Measurements from ENCODE around the gene OPCML. TPM values are rescaled to one million over a fixed set of nuclear protein-coding genes. Genes with fewer than 3 reads are reported as not detected.

The OPCML gene
- total and polyA plus RNA-seq, 2 experiments from 2014 or later = 1.2 to 4.4 TPM

- H3K36me3 Mint-ChIP-seq (ENCODE audit: low read depth) = no peaks in the 10 kb centered on the region
- H3K27me3 Mint-ChIP-seq (ENCODE audit: insufficient read depth, low read depth, poor library complexity) = peaks cover 1% of the 10 kb centered on the region
- Histone ChIP-seq H3K27me3 (ENCODE audit: insufficient read depth) (no peaks in the 10 kb centered on the region), H3K36me3 (ENCODE audit: insufficient read depth) (no peaks in the 10 kb centered on the region), H3K4me3 (no peak overlapping the region), H4K20me1 (replicated peaks; ENCODE audit: insufficient read depth) (no peaks in the 10 kb centered on the region), H2AFZ (0 out of 2 replicates have a peak overlapping the region, but pooled peaks have one; percentile 16), H3K79me2 (replicated peaks; ENCODE audit: insufficient read depth) (no peaks in the 10 kb centered on the region), H3K27ac (ENCODE audit: low read depth) (no peak overlapping the region), H3K9me2 (ENCODE audit: insufficient read depth) (peaks cover 3% of the 10 kb centered on the region; the same call in 1 of the 2 replicates), H3K4me1 (ENCODE audit: insufficient read depth) (peaks cover 27% of the 10 kb centered on the region), H3F3A (replicated peaks; ENCODE audit: low read depth) (no peaks in the 10 kb centered on the region), H3K4me2 (peak overlapping the region; percentile 5; the same call in 1 of the 2 replicates)
- no peaks in the 10 kb centered on the region for H3K9me3 Mint-ChIP-seq
- no peak overlapping the region for H3K27ac Mint-ChIP-seq
- ATAC-seq = peak; percentile 89
- DNase-seq (ENCODE audit: low spot score) = peak; percentile 64
- TF ChIP-seq ZNF114 (CRISPR knock-in tag; IDR thresholded peaks at IDR 0.05) (no peak), NANOG (IDR thresholded peaks at IDR 0.05; ENCODE audit: borderline replicate concordance) (no peak), CREB1 (CRISPR knock-in tag; IDR thresholded peaks at IDR 0.05; ENCODE audit: low read depth) (peak; percentile 69)
- TF ChIP-seq, protein P1, sequence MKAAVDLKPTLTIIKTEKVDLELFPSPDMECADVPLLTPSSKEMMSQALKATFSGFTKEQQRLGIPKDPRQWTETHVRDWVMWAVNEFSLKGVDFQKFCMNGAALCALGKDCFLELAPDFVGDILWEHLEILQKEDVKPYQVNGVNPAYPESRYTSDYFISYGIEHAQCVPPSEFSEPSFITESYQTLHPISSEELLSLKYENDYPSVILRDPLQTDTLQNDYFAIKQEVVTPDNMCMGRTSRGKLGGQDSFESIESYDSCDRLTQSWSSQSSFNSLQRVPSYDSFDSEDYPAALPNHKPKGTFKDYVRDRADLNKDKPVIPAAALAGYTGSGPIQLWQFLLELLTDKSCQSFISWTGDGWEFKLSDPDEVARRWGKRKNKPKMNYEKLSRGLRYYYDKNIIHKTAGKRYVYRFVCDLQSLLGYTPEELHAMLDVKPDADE (IDR thresholded peaks at IDR 0.05) = no peak
- no peak overlapping the region for H3K4me3 Mint-ChIP-seq
- peaks cover 21% of the 10 kb centered on the region for H3K4me1 Mint-ChIP-seq
Observed at GRCh38 chr11:132405728-132406127, 1126.6 kb downstream of the OPCML start.

DNA sequence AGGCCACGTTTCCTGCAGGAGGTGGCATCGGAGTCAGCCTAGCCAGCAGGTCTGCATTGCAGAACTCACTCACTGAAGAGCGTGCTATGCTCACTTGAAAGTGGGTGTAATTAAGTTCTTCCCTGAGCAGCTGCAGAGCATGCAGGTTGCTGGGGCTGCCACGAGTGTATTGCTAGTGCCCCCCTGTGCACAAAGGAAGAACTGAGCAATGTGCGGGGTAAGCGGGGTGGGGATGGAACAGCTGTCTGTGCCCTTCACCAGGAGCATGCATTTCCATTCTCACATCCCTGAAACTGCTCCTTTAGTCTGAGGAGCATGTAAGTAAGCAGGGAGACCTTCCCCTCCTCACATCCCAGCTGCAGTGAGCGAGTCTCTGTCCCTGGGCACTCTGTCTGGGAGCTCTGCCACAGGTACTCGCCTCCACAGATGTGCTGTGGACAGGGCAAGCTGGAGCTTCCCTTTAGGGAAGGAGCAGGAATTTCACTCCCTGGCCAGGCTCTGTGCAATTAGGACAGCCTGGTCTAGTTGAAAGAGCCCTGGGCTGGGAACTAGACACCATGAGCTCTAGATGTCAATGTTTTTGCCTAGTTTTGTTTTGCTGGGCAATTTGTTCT lies 1130.1 kb downstream of the OPCML start:
- TF ChIP-seq CTCF (conservative IDR thresholded peaks at IDR 0.05; ENCODE audit: low read depth in 2 of 2) (peak; percentile 62 to 89), JUNB (IDR thresholded peaks at IDR 0.05; ENCODE audit: unreplicated experiment) (no peak), CREB1 (CRISPR knock-in tag; IDR thresholded peaks at IDR 0.05; ENCODE audit: low read depth) (no peak)
- TF ChIP-seq, protein P2, sequence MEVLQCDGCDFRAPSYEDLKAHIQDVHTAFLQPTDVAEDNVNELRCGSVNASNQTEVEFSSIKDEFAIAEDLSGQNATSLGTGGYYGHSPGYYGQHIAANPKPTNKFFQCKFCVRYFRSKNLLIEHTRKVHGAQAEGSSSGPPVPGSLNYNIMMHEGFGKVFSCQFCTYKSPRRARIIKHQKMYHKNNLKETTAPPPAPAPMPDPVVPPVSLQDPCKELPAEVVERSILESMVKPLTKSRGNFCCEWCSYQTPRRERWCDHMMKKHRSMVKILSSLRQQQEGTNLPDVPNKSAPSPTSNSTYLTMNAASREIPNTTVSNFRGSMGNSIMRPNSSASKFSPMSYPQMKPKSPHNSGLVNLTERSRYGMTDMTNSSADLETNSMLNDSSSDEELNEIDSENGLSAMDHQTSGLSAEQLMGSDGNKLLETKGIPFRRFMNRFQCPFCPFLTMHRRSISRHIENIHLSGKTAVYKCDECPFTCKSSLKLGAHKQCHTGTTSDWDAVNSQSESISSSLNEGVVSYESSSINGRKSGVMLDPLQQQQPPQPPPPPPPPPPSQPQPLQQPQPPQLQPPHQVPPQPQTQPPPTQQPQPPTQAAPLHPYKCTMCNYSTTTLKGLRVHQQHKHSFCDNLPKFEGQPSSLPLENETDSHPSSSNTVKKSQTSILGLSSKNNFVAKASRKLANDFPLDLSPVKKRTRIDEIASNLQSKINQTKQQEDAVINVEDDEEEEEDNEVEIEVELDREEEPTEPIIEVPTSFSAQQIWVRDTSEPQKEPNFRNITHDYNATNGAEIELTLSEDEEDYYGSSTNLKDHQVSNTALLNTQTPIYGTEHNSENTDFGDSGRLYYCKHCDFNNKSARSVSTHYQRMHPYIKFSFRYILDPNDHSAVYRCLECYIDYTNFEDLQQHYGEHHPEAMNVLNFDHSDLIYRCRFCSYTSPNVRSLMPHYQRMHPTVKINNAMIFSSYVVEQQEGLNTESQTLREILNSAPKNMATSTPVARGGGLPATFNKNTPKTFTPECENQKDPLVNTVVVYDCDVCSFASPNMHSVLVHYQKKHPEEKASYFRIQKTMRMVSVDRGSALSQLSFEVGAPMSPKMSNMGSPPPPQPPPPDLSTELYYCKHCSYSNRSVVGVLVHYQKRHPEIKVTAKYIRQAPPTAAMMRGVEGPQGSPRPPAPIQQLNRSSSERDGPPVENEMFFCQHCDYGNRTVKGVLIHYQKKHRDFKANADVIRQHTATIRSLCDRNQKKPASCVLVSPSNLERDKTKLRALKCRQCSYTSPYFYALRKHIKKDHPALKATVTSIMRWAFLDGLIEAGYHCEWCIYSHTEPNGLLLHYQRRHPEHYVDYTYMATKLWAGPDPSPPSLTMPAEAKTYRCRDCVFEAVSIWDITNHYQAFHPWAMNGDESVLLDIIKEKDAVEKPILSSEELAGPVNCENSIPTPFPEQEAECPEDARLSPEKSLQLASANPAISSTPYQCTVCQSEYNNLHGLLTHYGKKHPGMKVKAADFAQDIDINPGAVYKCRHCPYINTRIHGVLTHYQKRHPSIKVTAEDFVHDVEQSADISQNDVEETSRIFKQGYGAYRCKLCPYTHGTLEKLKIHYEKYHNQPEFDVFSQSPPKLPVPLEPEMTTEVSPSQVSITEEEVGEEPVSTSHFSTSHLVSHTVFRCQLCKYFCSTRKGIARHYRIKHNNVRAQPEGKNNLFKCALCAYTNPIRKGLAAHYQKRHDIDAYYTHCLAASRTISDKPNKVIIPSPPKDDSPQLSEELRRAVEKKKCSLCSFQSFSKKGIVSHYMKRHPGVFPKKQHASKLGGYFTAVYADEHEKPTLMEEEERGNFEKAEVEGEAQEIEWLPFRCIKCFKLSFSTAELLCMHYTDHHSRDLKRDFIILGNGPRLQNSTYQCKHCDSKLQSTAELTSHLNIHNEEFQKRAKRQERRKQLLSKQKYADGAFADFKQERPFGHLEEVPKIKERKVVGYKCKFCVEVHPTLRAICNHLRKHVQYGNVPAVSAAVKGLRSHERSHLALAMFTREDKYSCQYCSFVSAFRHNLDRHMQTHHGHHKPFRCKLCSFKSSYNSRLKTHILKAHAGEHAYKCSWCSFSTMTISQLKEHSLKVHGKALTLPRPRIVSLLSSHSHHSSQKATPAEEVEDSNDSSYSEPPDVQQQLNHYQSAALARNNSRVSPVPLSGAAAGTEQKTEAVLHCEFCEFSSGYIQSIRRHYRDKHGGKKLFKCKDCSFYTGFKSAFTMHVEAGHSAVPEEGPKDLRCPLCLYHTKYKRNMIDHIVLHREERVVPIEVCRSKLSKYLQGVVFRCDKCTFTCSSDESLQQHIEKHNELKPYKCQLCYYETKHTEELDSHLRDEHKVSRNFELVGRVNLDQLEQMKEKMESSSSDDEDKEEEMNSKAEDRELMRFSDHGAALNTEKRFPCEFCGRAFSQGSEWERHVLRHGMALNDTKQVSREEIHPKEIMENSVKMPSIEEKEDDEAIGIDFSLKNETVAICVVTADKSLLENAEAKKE (CRISPR knock-in tag; IDR thresholded peaks at IDR 0.05) = no peak
- Histone ChIP-seq H3K27me3 (ENCODE audit: insufficient read depth) (no peaks in the 10 kb centered on the region), H4K20me1 (replicated peaks; ENCODE audit: insufficient read depth) (no peaks in the 10 kb centered on the region), H3K27ac (ENCODE audit: low read depth) (no peak overlapping the region), H3K9me2 (ENCODE audit: insufficient read depth) (peaks cover 7% of the 10 kb centered on the region; the same call in 1 of the 2 replicates), H3K4me2 (no peak overlapping the region), H3F3A (replicated peaks; ENCODE audit: low read depth) (no peaks in the 10 kb centered on the region), H3K4me1 (ENCODE audit: insufficient read depth) (peaks cover 31% of the 10 kb centered on the region), H3K4me3 (no peak overlapping the region), H3K36me3 (ENCODE audit: insufficient read depth) (no peaks in the 10 kb centered on the region), H2AFZ (peak overlapping the region; percentile 93), H3K79me2 (replicated peaks; ENCODE audit: insufficient read depth) (no peaks in the 10 kb centered on the region)
- ATAC-seq (peak; percentile 82), DNase-seq (ENCODE audit: low spot score) (peak; percentile 79)
- Mint-ChIP-seq H3K27ac (no peak overlapping the region), H3K4me1 (peaks cover 21% of the 10 kb centered on the region), H3K27me3 (ENCODE audit: insufficient read depth, low read depth, poor library complexity) (peaks cover 1% of the 10 kb centered on the region), H3K4me3 (no peak overlapping the region), H3K9me3 (no peaks in the 10 kb centered on the region), H3K36me3 (ENCODE audit: low read depth) (no peaks in the 10 kb centered on the region)

All from GM23338 (cell line).